CD8-positive, alpha-beta memory T cell (primary cell): ENCODE measurements around the gene LRP1B. TPM values are rescaled to one million over a fixed set of nuclear protein-coding genes. Genes with fewer than 3 reads are reported as not detected.

ENCODE experiments used
- CTCF ChIA-PET: fragments of 350-600 bp; sonication (Branson Sonifier 250); formaldehyde crosslinking; loops from one replicate; lab custom pipeline; 2021; ENCODE audit warnings: antibody characterized with exemption; lab: Charles Lee
- POLR2A ChIA-PET: fragments of 350-600 bp; sonication (Branson Sonifier 250); formaldehyde crosslinking; loops from one replicate; lab custom pipeline; 2021; ENCODE audit warnings: antibody characterized with exemption; lab: Charles Lee
- DNase-seq, 5 donors: peaks; one replicate each; pipeline versions ENCODE4 v3.0.0 to v3.0.0-alpha.2; 2020 to 2022; ENCODE audit warnings: mixed read lengths in 1 of 5
- H3K27ac ChIP-seq: one replicate; pipeline ENCODE4 v1.7.0; 2013; ENCODE audit warnings: low read depth, mild to moderate bottlenecking, low read length, moderate library complexity
- H3K27me3 ChIP-seq: 2 replicates; pipeline ENCODE4 v1.7.0; 2013; ENCODE audit warnings: low read length, mild to moderate bottlenecking; ENCODE audit not compliant: insufficient read depth, poor library complexity, severe bottlenecking
- H3K36me3 ChIP-seq: 2 replicates; pipeline ENCODE4 v1.7.0; 2013; ENCODE audit warnings: mild to moderate bottlenecking, low read length, moderate library complexity; ENCODE audit not compliant: insufficient read depth
- H3K4me1 ChIP-seq: 2 replicates; pipeline ENCODE4 v1.7.0; 2013; ENCODE audit warnings: mild to moderate bottlenecking, low read length, moderate library complexity; ENCODE audit not compliant: insufficient read depth
- H3K4me3 ChIP-seq: 2 replicates; pipeline ENCODE4 v1.7.0; 2013; ENCODE audit warnings: mild to moderate bottlenecking, low read length
- H3K9me3 ChIP-seq: 2 replicates; pipeline ENCODE4 v1.7.0; 2013; ENCODE audit warnings: mild to moderate bottlenecking, low read length
- H3K27ac Mint-ChIP-seq, 8 donors: one replicate each; pipeline ENCODE4 v1.8.0; 2020 to 2021; ENCODE audit warnings: mixed read lengths in 8 of 8, mild to moderate bottlenecking in 6 of 8, inconsistent platforms in 3 of 8, moderate library complexity in 3 of 8
- H3K27me3 Mint-ChIP-seq, 2 donors: one replicate each; pipeline ENCODE4 v1.8.0; 2020 to 2021; ENCODE audit warnings: mixed read lengths in 2 of 2, mild to moderate bottlenecking in 1 of 2, moderate library complexity in 1 of 2
- H3K36me3 Mint-ChIP-seq, 3 donors: one replicate each; pipeline ENCODE4 v1.8.0; 2020 to 2021; ENCODE audit warnings: mixed read lengths in 3 of 3, inconsistent platforms in 1 of 3, mild to moderate bottlenecking in 1 of 3
- H3K4me1 Mint-ChIP-seq, 3 donors: one replicate each; pipeline ENCODE4 v1.8.0; 2020 to 2021; ENCODE audit warnings: mixed read lengths in 3 of 3, inconsistent platforms in 1 of 3, mild to moderate bottlenecking in 1 of 3
- H3K4me3 Mint-ChIP-seq, 7 donors: one replicate each; pipeline ENCODE4 v1.8.0; 2020 to 2021; ENCODE audit warnings: mixed read lengths in 7 of 7, mild to moderate bottlenecking in 6 of 7, moderate library complexity in 4 of 7, inconsistent platforms in 2 of 7
- H3K9me3 Mint-ChIP-seq, 5 donors: one replicate each; pipeline ENCODE4 v1.8.0; 2020 to 2022; ENCODE audit warnings: mixed read lengths in 5 of 5, mild to moderate bottlenecking in 3 of 5, moderate library complexity in 2 of 5, inconsistent platforms in 1 of 5
- polyA plus RNA-seq: library from polyadenylated mRNA; unstranded; fragments of 300-500 nt; fragmentation: Illumina TruSeq; gene quantifications from one replicate; pipeline ENCODE4 v1.2.3, GENCODE V29; 2021
- total RNA-seq, 2 experiments: library from RNA; stranded (reverse); gene quantifications; one replicate each; pipeline ENCODE4 v1.2.3, GENCODE V29; 2021

The LRP1B gene
- total and polyA plus RNA-seq, 3 experiments from 2014 or later = not detected

- Mint-ChIP-seq H3K4me1 (no peaks in the 10 kb centered on the region), H3K9me3 (peaks cover 5 to 10% (median 8%) of the 10 kb centered on the region in 5 donors), H3K27ac (no peak overlapping the region), H3K27me3 (no peaks in the 10 kb centered on the region), H3K4me3 (no peak overlapping the region), H3K36me3 (no peaks in the 10 kb centered on the region)
- H3K27ac ChIP-seq = no peak overlapping the region
- no peaks in the 10 kb centered on the region for H3K36me3 ChIP-seq
- no peak overlapping the region for H3K4me3 ChIP-seq
- no peak for DNase-seq
- no peaks in the 10 kb centered on the region for H3K27me3 ChIP-seq
- POLR2A ChIA-PET = no interaction called here
- no peaks in the 10 kb centered on the region for H3K4me1 ChIP-seq
- H3K9me3 ChIP-seq = no peaks in the 10 kb centered on the region
- CTCF ChIA-PET = no interaction called here
Measured at GRCh38 chr2:142012797-142013196, 118.0 kb downstream of the LRP1B start.

GRCh38 chr2:142010477-142011270 lies 120.1 kb downstream of the LRP1B start:
- H3K27me3 ChIP-seq = no peaks in the 10 kb centered on the region
- H3K27ac Mint-ChIP-seq = no peak overlapping the region
- no peak overlapping the region for H3K4me3 Mint-ChIP-seq
- H3K36me3 Mint-ChIP-seq = no peaks in the 10 kb centered on the region
- no peak overlapping the region for H3K4me3 ChIP-seq
- ChIA-PET CTCF (no interaction called here), POLR2A (no interaction called here)
- no peaks in the 10 kb centered on the region for H3K4me1 Mint-ChIP-seq
- peaks cover 2 to 7% (median 5%) of the 10 kb centered on the region in 5 donors for H3K9me3 Mint-ChIP-seq
- H3K36me3 ChIP-seq = no peaks in the 10 kb centered on the region
- H3K27ac ChIP-seq = no peak overlapping the region
- H3K9me3 ChIP-seq = no peaks in the 10 kb centered on the region
- DNase-seq = no peak
- H3K27me3 Mint-ChIP-seq = no peaks in the 10 kb centered on the region
- H3K4me1 ChIP-seq = no peaks in the 10 kb centered on the region

GRCh38 chr2:142008135-142008744 lies 122.6 kb downstream of the LRP1B start:
- Histone ChIP-seq H3K27ac (no peak overlapping the region), H3K27me3 (no peaks in the 10 kb centered on the region)
- POLR2A ChIA-PET = no interaction called here

GRCh38 chr2:141994066-141994465 lies 136.8 kb downstream of the LRP1B start:
- no peaks in the 10 kb centered on the region for H3K36me3 Mint-ChIP-seq
- H3K9me3 Mint-ChIP-seq = peaks cover 4 to 22% (median 11%) of the 10 kb centered on the region in 5 donors
- CTCF ChIA-PET = no interaction called here

More at GRCh38 chr2:142008135-142008744, 122.6 kb downstream of the LRP1B start:
- CTCF ChIA-PET = no interaction called here
- no peaks in the 10 kb centered on the region for H3K9me3 ChIP-seq
- no peak overlapping the region for H3K4me3 Mint-ChIP-seq
- H3K36me3 Mint-ChIP-seq = no peaks in the 10 kb centered on the region
- no peak for DNase-seq
- peaks cover 2 to 10% (median 7%) of the 10 kb centered on the region in 5 donors for H3K9me3 Mint-ChIP-seq
- no peak overlapping the region for H3K4me3 ChIP-seq
- no peaks in the 10 kb centered on the region for H3K4me1 ChIP-seq
- H3K36me3 ChIP-seq = no peaks in the 10 kb centered on the region
- no peaks in the 10 kb centered on the region for H3K4me1 Mint-ChIP-seq
- no peaks in the 10 kb centered on the region for H3K27me3 Mint-ChIP-seq
- no peak overlapping the region for H3K27ac Mint-ChIP-seq

GRCh38 chr2:141992695-141993094 lies 138.1 kb downstream of the LRP1B start:
- H3K27ac ChIP-seq = no peak overlapping the region
- no peaks in the 10 kb centered on the region for H3K27me3 Mint-ChIP-seq
- H3K9me3 ChIP-seq = no peaks in the 10 kb centered on the region
- no peaks in the 10 kb centered on the region for H3K36me3 ChIP-seq
- H3K4me1 Mint-ChIP-seq = no peaks in the 10 kb centered on the region
- CTCF ChIA-PET = no interaction called here
- H3K9me3 Mint-ChIP-seq = peaks cover 3 to 25% (median 11%) of the 10 kb centered on the region in 5 donors
- H3K4me3 ChIP-seq = no peak overlapping the region
- H3K4me1 ChIP-seq = no peaks in the 10 kb centered on the region
- H3K4me3 Mint-ChIP-seq = no peak overlapping the region
- no peak overlapping the region for H3K27ac Mint-ChIP-seq
- H3K27me3 ChIP-seq = no peaks in the 10 kb centered on the region
- peaks cover 0 to 1% (median 0%) of the 10 kb centered on the region in 3 donors for H3K36me3 Mint-ChIP-seq
- DNase-seq = no peak
- POLR2A ChIA-PET = no interaction called here

More at GRCh38 chr2:141994066-141994465, 136.8 kb downstream of the LRP1B start:
- Histone ChIP-seq H3K27me3 (no peaks in the 10 kb centered on the region), H3K4me3 (no peak overlapping the region), H3K9me3 (no peaks in the 10 kb centered on the region), H3K4me1 (no peaks in the 10 kb centered on the region), H3K27ac (no peak overlapping the region), H3K36me3 (no peaks in the 10 kb centered on the region)
- no peak for DNase-seq
- no peak overlapping the region for H3K4me3 Mint-ChIP-seq
- POLR2A ChIA-PET = no interaction called here
- no peaks in the 10 kb centered on the region for H3K27me3 Mint-ChIP-seq
- no peaks in the 10 kb centered on the region for H3K4me1 Mint-ChIP-seq
- H3K27ac Mint-ChIP-seq = no peak overlapping the region

- Histone ChIP-seq H3K9me3 (no peaks in the 10 kb centered on the region), H3K27ac (no peak overlapping the region), H3K27me3 (no peaks in the 10 kb centered on the region), H3K4me1 (no peaks in the 10 kb centered on the region), H3K36me3 (no peaks in the 10 kb centered on the region), H3K4me3 (no peak overlapping the region)
- Mint-ChIP-seq H3K27ac (no peak overlapping the region), H3K27me3 (no peaks in the 10 kb centered on the region), H3K4me3 (no peak overlapping the region), H3K9me3 (peaks cover 5 to 27% (median 8%) of the 10 kb centered on the region in 5 donors), H3K4me1 (no peaks in the 10 kb centered on the region), H3K36me3 (no peaks in the 10 kb centered on the region)
- CTCF ChIA-PET = no interaction called here
- no peak for DNase-seq
- POLR2A ChIA-PET = no interaction called here
Measured at GRCh38 chr2:141968433-141968832, 162.4 kb downstream of the LRP1B start.

- Histone ChIP-seq H3K9me3 (no peaks in the 10 kb centered on the region), H3K27ac (no peak overlapping the region), H3K4me1 (no peaks in the 10 kb centered on the region), H3K4me3 (no peak overlapping the region), H3K27me3 (no peaks in the 10 kb centered on the region), H3K36me3 (no peaks in the 10 kb centered on the region)
- peaks cover 5 to 27% (median 8%) of the 10 kb centered on the region in 5 donors for H3K9me3 Mint-ChIP-seq
- H3K4me3 Mint-ChIP-seq = no peak overlapping the region
- DNase-seq = no peak
- CTCF ChIA-PET = no interaction called here
- H3K27me3 Mint-ChIP-seq = no peaks in the 10 kb centered on the region
- no peaks in the 10 kb centered on the region for H3K4me1 Mint-ChIP-seq
- no peaks in the 10 kb centered on the region for H3K36me3 Mint-ChIP-seq
- H3K27ac Mint-ChIP-seq = no peak overlapping the region
- POLR2A ChIA-PET = no interaction called here
Measured at GRCh38 chr2:141967980-141968379, 162.8 kb downstream of the LRP1B start.

GRCh38 chr2:141967503-141967902 lies 163.3 kb downstream of the LRP1B start:
- Mint-ChIP-seq H3K9me3 (peaks cover 5 to 28% (median 10%) of the 10 kb centered on the region in 5 donors), H3K27ac (no peak overlapping the region), H3K36me3 (no peaks in the 10 kb centered on the region), H3K27me3 (no peaks in the 10 kb centered on the region), H3K4me3 (no peak overlapping the region), H3K4me1 (no peaks in the 10 kb centered on the region)
- no peaks in the 10 kb centered on the region for H3K4me1 ChIP-seq
- H3K9me3 ChIP-seq = no peaks in the 10 kb centered on the region
- H3K36me3 ChIP-seq = no peaks in the 10 kb centered on the region
- DNase-seq = no peak
- H3K4me3 ChIP-seq = no peak overlapping the region
- no peaks in the 10 kb centered on the region for H3K27me3 ChIP-seq
- CTCF ChIA-PET = no interaction called here
- no peak overlapping the region for H3K27ac ChIP-seq
- POLR2A ChIA-PET = no interaction called here
